ENCODE measurements around the gene STK16. TPM values are rescaled to one million over a fixed set of nuclear protein-coding genes. Genes with fewer than 3 reads are reported as not detected.

Gene STK16
- total RNA-seq, 1 donor from 2014 or later, result 31.2 TPM

GRCh38 chr2:219213486-219214071 lies 31.7 kb upstream of the STK16 start:
- H3K4me1 Mint-ChIP-seq, result peaks cover 14% of the 10 kb centered on the region
- no peak overlapping the region for H3K27ac Mint-ChIP-seq (ENCODE audit: unreplicated experiment)
- no peak for TF ChIP-seq CTCF (conservative IDR thresholded peaks at IDR 0.05)
- no peak for DNase-seq (ENCODE audit: low read depth, low spot score)
- peak overlapping the region; percentile 15 for H3K4me3 Mint-ChIP-seq
- H3K36me3 Mint-ChIP-seq (ENCODE audit: low read depth), result peaks cover 2% of the 10 kb centered on the region
- H3K9me3 Mint-ChIP-seq, result no peaks in the 10 kb centered on the region
- no peaks in the 10 kb centered on the region for H3K27me3 Mint-ChIP-seq (ENCODE audit: low read depth)

GRCh38 chr2:219214141-219214540 lies 31.1 kb upstream of the STK16 start:
- peaks cover 17% of the 10 kb centered on the region for H3K4me1 Mint-ChIP-seq
- H3K4me3 Mint-ChIP-seq, result peak overlapping the region; percentile 15
- no peak overlapping the region for H3K27ac Mint-ChIP-seq (ENCODE audit: unreplicated experiment)
- no peak for DNase-seq (ENCODE audit: low read depth, low spot score)
- TF ChIP-seq CTCF (conservative IDR thresholded peaks at IDR 0.05), result no peak
- H3K27me3 Mint-ChIP-seq (ENCODE audit: low read depth), result no peaks in the 10 kb centered on the region
- no peaks in the 10 kb centered on the region for H3K9me3 Mint-ChIP-seq
- H3K36me3 Mint-ChIP-seq (ENCODE audit: low read depth), result peaks cover 2% of the 10 kb centered on the region

- Mint-ChIP-seq H3K4me1 (peaks cover 19% of the 10 kb centered on the region), H3K27me3 (ENCODE audit: low read depth) (no peaks in the 10 kb centered on the region), H3K4me3 (no peak overlapping the region), H3K36me3 (ENCODE audit: low read depth) (peaks cover 2% of the 10 kb centered on the region), H3K27ac (ENCODE audit: unreplicated experiment) (peak overlapping the region; percentile 43), H3K9me3 (no peaks in the 10 kb centered on the region)
- TF ChIP-seq CTCF (conservative IDR thresholded peaks at IDR 0.05), result no peak
- no peak for DNase-seq (ENCODE audit: low read depth, low spot score)
Measured at GRCh38 chr2:219214786-219215185, 30.5 kb upstream of the STK16 start.

GRCh38 chr2:219215871-219216534 lies 29.3 kb upstream of the STK16 start:
- H3K4me3 Mint-ChIP-seq, result no peak overlapping the region
- peaks cover 19% of the 10 kb centered on the region for H3K4me1 Mint-ChIP-seq
- TF ChIP-seq CTCF (conservative IDR thresholded peaks at IDR 0.05), result no peak
- H3K27me3 Mint-ChIP-seq (ENCODE audit: low read depth), result no peaks in the 10 kb centered on the region
- no peak for DNase-seq (ENCODE audit: low read depth, low spot score)
- H3K27ac Mint-ChIP-seq (ENCODE audit: unreplicated experiment), result peak overlapping the region; percentile 88
- H3K36me3 Mint-ChIP-seq (ENCODE audit: low read depth), result peaks cover 2% of the 10 kb centered on the region
- H3K9me3 Mint-ChIP-seq, result no peaks in the 10 kb centered on the region

- no peak for DNase-seq (ENCODE audit: low read depth, low spot score)
- no peak for TF ChIP-seq CTCF (conservative IDR thresholded peaks at IDR 0.05)
- no peak overlapping the region for H3K27ac Mint-ChIP-seq (ENCODE audit: unreplicated experiment)
- no peaks in the 10 kb centered on the region for H3K9me3 Mint-ChIP-seq
- H3K27me3 Mint-ChIP-seq (ENCODE audit: low read depth), result no peaks in the 10 kb centered on the region
- peaks cover 19% of the 10 kb centered on the region for H3K4me1 Mint-ChIP-seq
- peak overlapping the region; percentile 56 for H3K4me3 Mint-ChIP-seq
- peaks cover 2% of the 10 kb centered on the region for H3K36me3 Mint-ChIP-seq (ENCODE audit: low read depth)
Measured at GRCh38 chr2:219216535-219216915, 28.8 kb upstream of the STK16 start.

Measured in neural crest cell (in vitro differentiated cells).